HepG2 (cell line): ENCODE data around the gene ELP5. TPM values are rescaled to one million over a fixed set of nuclear protein-coding genes. Genes with fewer than 3 reads are reported as not detected.

Experiments
- AGO2 ChIP-seq: fragments of 200-400 bp; formaldehyde crosslinking; optimal IDR thresholded peaks from 2 replicates; pipeline ENCODE3; 2017; ENCODE audit warnings: mild to moderate bottlenecking, low read depth, low read length, moderate library complexity
- ATF1 ChIP-seq: IDR thresholded peaks from 2 replicates; pipeline ENCODE4 v1.6.1; 2016; ENCODE audit warnings: mild to moderate bottlenecking, control low read depth
- ELF1 ChIP-seq: sonication (generic); formaldehyde crosslinking; IDR thresholded peaks from 2 replicates; pipeline ENCODE4 v1.4.0; 2020; ENCODE audit warnings: missing genetic modification reagents
- IKZF4 ChIP-seq: sonication (generic); formaldehyde crosslinking; IDR thresholded peaks from 2 replicates; pipeline ENCODE4 v1.5.1; 2020; ENCODE audit warnings: borderline replicate concordance, mild to moderate bottlenecking, low read depth, missing genetic modification reagents; ENCODE audit errors: not compliant biosample characterization
- MZF1 ChIP-seq: sonication (generic); formaldehyde crosslinking; IDR thresholded peaks from 2 replicates; pipeline ENCODE4 v1.8.1; 2023; ENCODE audit warnings: mild to moderate bottlenecking, missing genetic modification reagents, borderline replicate concordance
- PHF20 ChIP-seq: sonication (generic); formaldehyde crosslinking; IDR thresholded peaks from 2 replicates; pipeline ENCODE4 v1.5.0; 2020; ENCODE audit warnings: mild to moderate bottlenecking, missing genetic modification reagents
- PTBP1 ChIP-seq: fragments of 200-400 bp; formaldehyde crosslinking; IDR thresholded peaks from 2 replicates; pipeline ENCODE4 v1.6.1; 2018; ENCODE audit warnings: low read length, low read depth; ENCODE audit not compliant: poor library complexity, severe bottlenecking
- TGIF2 ChIP-seq: IDR thresholded peaks from 2 replicates; pipeline ENCODE4 v1.6.1; 2016; ENCODE audit warnings: control low read depth, missing compliant biosample characterization
- ZFP37 ChIP-seq: sonication (generic); formaldehyde crosslinking; IDR thresholded peaks from 2 replicates; pipeline ENCODE4 v1.4.0; 2020; ENCODE audit warnings: missing genetic modification reagents, borderline replicate concordance
- ZNF124 ChIP-seq: sonication (generic); formaldehyde crosslinking; IDR thresholded peaks from 2 replicates; pipeline ENCODE4 v1.4.0; 2020; ENCODE audit warnings: missing genetic modification reagents
- ZNF264 ChIP-seq: sonication (generic); formaldehyde crosslinking; IDR thresholded peaks from 2 replicates; pipeline ENCODE4 v1.4.0; 2020; ENCODE audit warnings: missing genetic modification reagents
- ZNF329 ChIP-seq: sonication (generic); formaldehyde crosslinking; IDR thresholded peaks from 2 replicates; pipeline ENCODE4 v1.9.0; 2021; ENCODE audit warnings: low read depth, mild to moderate bottlenecking, missing genetic modification reagents
- ZNF331 ChIP-seq: sonication (generic); formaldehyde crosslinking; IDR thresholded peaks from 2 replicates; pipeline ENCODE4 v1.4.0; 2020; ENCODE audit warnings: missing genetic modification reagents
- ZNF598 ChIP-seq: sonication (generic); formaldehyde crosslinking; IDR thresholded peaks from 2 replicates; pipeline ENCODE4 v1.5.1; 2020; ENCODE audit warnings: mild to moderate bottlenecking, missing genetic modification reagents, borderline replicate concordance
- polyA plus RNA-seq, 8 experiments: library from polyadenylated mRNA; depleted of rRNA in 3 of 8; stranded (reverse) in 7 of 8; unstranded in 1 of 8; fragments of >200 nt; fragmentation: Illumina TruSeq in 4 of 8; extraction: Trizol in 4 of 8; gene quantifications; 2 replicates each; pipeline versions ENCODE4 v1.2.1 to v1.2.3, GENCODE V29; 2011 to 2016; ENCODE audit warnings: low read depth in 4 of 8, missing spikeins in 1 of 8, mixed read lengths in 1 of 8; ENCODE audit not compliant: insufficient read depth in 1 of 8
- total RNA-seq, 5 experiments: library from RNA; depleted of rRNA; stranded (reverse); fragments of >200 nt; fragmentation: Illumina TruSeq; extraction: Trizol; gene quantifications; 2 replicates each; pipeline ENCODE4 v1.2.3, GENCODE V29; 2016; ENCODE audit warnings: low read depth in 1 of 5
- TF ChIP-seq, protein P1 (sequence below): IDR thresholded peaks from 2 replicates; pipeline ENCODE4 v1.6.1; 2016; ENCODE audit warnings: low read depth
- TF ChIP-seq, protein P2 (sequence below): sonication (generic); formaldehyde crosslinking; IDR thresholded peaks from 2 replicates; pipeline ENCODE4 v1.5.0; 2020; ENCODE audit warnings: mild to moderate bottlenecking, missing genetic modification reagents, borderline replicate concordance
- TF ChIP-seq, protein P3 (sequence below): sonication (generic); formaldehyde crosslinking; conservative IDR thresholded peaks from 2 replicates; pipeline ENCODE4 v1.4.0; 2020; ENCODE audit warnings: missing genetic modification reagents
- TF ChIP-seq, protein P4 (sequence below): IDR thresholded peaks from 2 replicates; pipeline ENCODE4 v1.6.1; 2016; ENCODE audit warnings: missing biosample characterization, missing genetic modification reagents, low read depth
- TF ChIP-seq, protein P5 (sequence below): sonication (generic); formaldehyde crosslinking; IDR thresholded peaks from 2 replicates; pipeline ENCODE4 v1.8.0; 2023; ENCODE audit warnings: mild to moderate bottlenecking, missing genetic modification reagents

ELP5 gene
- total and polyA plus RNA-seq, 2 of the 13 experiments (the other 11 are each of a cell fraction or from before 2014, with no cell fraction given), result 67.6 to 69.8 TPM

DNA sequence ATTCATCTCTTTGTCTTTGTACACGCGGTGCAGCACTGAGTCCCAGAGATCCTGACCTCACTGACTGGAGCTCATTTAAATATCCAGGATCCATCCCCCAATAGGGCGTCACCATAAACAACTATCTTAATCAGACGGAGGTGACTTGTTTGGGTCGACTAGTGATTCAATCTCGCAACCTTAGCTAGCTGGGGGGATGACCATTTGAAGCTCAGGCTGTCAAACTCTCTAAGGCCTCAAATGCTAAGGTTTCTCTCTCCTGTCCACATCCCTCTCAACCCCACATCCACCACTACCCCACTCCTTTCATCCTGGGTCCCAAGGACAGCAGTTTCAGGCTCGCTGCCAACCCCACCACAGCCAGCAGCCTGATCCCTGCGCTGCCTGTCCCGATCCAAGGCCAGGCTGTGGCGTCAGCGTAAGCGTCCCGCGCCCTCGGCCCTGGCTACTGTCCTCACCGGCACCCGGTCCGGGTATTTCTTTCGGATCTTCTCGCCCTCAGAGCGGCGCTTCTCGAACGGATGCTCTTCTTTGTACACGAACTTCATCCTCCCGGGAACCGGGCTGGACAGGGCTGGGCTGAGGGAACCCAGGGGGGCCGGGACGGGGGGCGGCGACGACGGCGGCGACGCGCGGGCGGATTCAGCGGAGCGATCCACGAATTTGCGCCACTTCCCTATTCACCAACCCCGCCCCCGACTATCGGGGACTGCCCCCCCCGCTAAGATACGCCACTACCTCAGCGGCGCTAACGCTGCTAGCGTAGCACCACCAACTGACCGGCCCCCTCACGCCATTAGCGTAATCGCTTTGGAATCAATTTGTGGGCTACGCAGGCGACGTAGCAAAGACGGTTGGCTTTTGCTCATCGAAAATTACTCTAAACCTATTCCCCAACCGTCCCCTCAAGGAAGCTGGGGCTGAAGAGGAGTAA lies 10.0 kb upstream of the ELP5 start, which contains the start of gene GABARAP (continued):
- TF ChIP-seq, protein P1, sequence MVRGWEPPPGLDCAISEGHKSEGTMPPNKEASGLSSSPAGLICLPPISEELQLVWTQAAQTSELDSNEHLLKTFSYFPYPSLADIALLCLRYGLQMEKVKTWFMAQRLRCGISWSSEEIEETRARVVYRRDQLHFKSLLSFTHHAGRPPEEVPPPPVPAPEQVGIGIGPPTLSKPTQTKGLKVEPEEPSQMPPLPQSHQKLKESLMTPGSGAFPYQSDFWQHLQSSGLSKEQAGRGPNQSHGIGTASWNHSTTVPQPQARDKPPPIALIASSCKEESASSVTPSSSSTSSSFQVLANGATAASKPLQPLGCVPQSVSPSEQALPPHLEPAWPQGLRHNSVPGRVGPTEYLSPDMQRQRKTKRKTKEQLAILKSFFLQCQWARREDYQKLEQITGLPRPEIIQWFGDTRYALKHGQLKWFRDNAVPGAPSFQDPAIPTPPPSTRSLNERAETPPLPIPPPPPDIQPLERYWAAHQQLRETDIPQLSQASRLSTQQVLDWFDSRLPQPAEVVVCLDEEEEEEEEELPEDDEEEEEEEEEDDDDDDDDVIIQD (CRISPR knock-in tag), result no peak
- TF ChIP-seq ZNF331 (CRISPR knock-in tag) (no peak), TGIF2 (CRISPR knock-in tag) (no peak), ZNF598 (no peak), ELF1 (CRISPR knock-in tag) (peak; percentile 72), IKZF4 (CRISPR knock-in tag) (no peak), AGO2 (peak; percentile 81), ZNF329 (CRISPR knock-in tag) (peak; percentile 25; the same call in 1 of the 2 replicates), ZNF124 (no peak), MZF1 (CRISPR knock-in tag) (no peak), ATF1 (CRISPR knock-in tag) (no peak), PHF20 (CRISPR knock-in tag) (no peak; the same call in none of the 2 replicates), PTBP1 (no peak), ZNF264 (no peak), ZFP37 (no peak)
- TF ChIP-seq, protein P2, sequence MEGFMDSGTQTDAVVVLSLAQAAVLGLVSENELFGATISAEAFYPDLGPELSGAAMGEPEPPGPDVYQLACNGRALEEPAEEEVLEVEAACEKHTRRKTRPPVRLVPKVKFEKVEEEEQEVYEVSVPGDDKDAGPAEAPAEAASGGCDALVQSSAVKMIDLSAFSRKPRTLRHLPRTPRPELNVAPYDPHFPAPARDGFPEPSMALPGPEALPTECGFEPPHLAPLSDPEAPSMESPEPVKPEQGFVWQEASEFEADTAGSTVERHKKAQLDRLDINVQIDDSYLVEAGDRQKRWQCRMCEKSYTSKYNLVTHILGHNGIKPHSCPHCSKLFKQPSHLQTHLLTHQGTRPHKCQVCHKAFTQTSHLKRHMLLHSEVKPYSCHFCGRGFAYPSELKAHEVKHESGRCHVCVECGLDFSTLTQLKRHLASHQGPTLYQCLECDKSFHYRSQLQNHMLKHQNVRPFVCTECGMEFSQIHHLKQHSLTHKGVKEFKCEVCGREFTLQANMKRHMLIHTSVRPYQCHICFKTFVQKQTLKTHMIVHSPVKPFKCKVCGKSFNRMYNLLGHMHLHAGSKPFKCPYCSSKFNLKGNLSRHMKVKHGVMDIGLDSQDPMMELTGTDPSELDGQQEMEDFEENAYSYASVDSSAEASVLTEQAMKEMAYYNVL (CRISPR knock-in tag), result 0 out of 2 replicates have a peak, but pooled peaks have one; percentile 49
- TF ChIP-seq, protein P3, sequence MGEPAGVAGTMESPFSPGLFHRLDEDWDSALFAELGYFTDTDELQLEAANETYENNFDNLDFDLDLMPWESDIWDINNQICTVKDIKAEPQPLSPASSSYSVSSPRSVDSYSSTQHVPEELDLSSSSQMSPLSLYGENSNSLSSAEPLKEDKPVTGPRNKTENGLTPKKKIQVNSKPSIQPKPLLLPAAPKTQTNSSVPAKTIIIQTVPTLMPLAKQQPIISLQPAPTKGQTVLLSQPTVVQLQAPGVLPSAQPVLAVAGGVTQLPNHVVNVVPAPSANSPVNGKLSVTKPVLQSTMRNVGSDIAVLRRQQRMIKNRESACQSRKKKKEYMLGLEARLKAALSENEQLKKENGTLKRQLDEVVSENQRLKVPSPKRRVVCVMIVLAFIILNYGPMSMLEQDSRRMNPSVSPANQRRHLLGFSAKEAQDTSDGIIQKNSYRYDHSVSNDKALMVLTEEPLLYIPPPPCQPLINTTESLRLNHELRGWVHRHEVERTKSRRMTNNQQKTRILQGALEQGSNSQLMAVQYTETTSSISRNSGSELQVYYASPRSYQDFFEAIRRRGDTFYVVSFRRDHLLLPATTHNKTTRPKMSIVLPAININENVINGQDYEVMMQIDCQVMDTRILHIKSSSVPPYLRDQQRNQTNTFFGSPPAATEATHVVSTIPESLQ, result no peak
- TF ChIP-seq, protein P4, sequence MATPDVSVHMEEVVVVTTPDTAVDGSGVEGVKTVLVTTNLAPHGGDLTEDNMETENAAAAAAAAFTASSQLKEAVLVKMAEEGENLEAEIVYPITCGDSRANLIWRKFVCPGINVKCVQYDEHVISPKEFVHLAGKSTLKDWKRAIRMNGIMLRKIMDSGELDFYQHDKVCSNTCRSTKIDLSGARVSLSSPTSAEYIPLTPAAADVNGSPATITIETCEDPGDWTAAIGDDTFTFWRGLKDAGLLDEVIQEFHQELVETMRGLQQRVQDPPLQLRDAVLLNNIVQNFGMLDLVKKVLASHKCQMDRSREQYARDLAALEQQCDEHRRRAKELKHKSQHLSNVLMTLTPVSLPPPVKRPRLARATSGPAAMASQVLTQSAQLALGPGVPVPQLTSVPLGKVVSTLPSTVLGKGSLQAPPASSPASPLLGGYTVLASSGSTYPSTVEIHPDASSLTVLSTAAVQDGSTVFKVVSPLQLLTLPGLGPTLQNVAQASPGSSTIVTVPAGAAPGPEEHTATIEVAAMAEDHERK, result 0 out of 2 replicates have a peak, but pooled peaks have one; percentile 46
- TF ChIP-seq, protein P5, sequence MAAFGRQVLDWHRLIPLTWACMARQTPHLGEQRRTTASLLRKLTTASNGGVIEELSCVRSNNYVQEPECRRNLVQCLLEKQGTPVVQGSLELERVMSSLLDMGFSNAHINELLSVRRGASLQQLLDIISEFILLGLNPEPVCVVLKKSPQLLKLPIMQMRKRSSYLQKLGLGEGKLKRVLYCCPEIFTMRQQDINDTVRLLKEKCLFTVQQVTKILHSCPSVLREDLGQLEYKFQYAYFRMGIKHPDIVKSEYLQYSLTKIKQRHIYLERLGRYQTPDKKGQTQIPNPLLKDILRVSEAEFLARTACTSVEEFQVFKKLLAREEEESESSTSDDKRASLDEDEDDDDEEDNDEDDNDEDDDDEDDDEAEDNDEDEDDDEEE, result peak; percentile 92
